ENCODE results near the gene CANT1. TPM values are rescaled to one million over a fixed set of nuclear protein-coding genes. Genes with fewer than 3 reads are reported as not detected.
"Not testable (repeated sequence)": the region's sequence is repeated elsewhere in the genome, so short reads cannot be mapped to it uniquely, and the experiment has no call there.

CANT1 gene
- total RNA-seq, 6 experiments from 2014 or later: 84.2 to 103 (median 92.4) TPM

DNA sequence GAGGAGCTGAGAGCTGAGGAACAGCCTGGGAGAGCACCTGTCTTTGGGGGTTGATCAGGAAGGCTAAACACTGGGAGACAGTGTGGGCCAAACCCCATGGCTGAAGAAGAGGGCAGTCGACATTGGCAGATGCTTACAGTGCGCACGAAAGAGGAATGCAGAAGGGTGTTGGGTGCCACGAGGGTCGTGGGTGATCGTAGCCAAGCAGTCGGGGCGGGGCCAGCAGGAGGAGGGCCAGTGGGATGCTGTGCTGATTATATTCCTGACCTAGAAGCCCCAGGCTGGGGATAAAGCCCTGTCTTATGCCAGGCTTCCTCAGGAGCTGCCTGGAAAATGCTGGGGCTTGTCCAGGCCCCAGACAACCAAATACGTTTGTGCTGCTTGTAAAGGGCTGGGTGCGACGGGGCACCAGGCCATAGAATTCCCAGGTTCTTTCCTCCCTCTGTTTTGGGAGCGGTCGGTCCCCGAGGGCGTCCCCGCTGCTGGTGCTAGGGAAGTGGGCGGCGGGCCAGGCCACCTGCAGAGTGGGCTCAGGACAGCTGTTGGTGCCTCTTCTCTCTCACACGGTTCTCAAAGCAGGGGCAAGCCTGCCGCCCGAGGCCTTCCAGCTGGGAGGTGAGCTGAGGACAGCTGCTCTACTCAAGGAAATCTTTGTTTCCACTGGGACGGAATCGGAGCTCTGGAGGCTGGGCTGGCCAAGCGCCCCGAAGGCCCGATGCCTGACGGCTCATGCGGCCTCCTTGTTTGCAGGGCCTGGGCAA, 24.4 kb upstream of the CANT1 start:
- Mint-ChIP-seq H3K9me3 (no peaks in the 10 kb centered on the region), H3K4me3 (no peak overlapping the region), H3K27me3 (ENCODE audit: insufficient read depth) (peaks cover 3% of the 10 kb centered on the region), H3K36me3 (ENCODE audit: low read depth) (peaks cover 5% of the 10 kb centered on the region; the same call in 1 of the 2 replicates), H3K4me1 (ENCODE audit: low read depth) (peaks cover 40% of the 10 kb centered on the region), H3K27ac (no peak overlapping the region)
- DNase-seq: no peak
- TF ChIP-seq, protein P1, sequence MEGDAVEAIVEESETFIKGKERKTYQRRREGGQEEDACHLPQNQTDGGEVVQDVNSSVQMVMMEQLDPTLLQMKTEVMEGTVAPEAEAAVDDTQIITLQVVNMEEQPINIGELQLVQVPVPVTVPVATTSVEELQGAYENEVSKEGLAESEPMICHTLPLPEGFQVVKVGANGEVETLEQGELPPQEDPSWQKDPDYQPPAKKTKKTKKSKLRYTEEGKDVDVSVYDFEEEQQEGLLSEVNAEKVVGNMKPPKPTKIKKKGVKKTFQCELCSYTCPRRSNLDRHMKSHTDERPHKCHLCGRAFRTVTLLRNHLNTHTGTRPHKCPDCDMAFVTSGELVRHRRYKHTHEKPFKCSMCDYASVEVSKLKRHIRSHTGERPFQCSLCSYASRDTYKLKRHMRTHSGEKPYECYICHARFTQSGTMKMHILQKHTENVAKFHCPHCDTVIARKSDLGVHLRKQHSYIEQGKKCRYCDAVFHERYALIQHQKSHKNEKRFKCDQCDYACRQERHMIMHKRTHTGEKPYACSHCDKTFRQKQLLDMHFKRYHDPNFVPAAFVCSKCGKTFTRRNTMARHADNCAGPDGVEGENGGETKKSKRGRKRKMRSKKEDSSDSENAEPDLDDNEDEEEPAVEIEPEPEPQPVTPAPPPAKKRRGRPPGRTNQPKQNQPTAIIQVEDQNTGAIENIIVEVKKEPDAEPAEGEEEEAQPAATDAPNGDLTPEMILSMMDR (IDR thresholded peaks at IDR 0.05): no peak

DNA sequence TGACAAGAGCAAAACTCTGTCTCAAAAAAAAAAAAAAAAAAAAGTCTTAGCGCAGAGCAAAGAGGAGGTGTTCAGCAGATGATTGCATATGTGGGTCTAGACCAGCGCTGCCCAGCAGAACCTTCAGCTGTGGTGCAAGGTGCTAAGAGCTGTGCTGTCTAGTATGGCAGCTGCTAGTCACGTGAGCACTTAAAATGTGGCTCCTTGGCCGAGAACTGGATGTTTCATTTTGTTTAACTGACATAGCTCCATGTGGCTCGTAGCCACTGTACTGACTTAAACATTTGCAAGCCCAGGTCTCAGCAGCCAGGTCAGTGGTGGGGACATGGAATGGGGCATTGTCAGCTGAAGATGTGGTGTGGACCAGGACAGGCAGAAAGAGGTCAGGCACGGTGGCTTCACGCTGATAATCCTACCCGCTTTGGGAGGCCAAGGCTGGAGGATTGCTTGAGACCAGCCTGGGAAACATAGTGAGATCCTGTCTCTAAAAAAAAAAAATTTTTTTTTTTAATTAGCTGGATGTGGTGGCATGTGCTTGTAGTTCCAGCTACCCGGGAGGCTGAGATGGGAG, 23.6 kb upstream of the CANT1 start:
- H3K9me3 Mint-ChIP-seq: no peaks in the 10 kb centered on the region
- peaks cover under 1% of the 10 kb centered on the region; the same call in 1 of the 2 replicates for H3K36me3 Mint-ChIP-seq (ENCODE audit: low read depth)
- H3K27ac Mint-ChIP-seq: no peak overlapping the region
- DNase-seq: no peak
- TF ChIP-seq, protein P1 (IDR thresholded peaks at IDR 0.05): no peak
- H3K4me1 Mint-ChIP-seq (ENCODE audit: low read depth): peaks cover 38% of the 10 kb centered on the region
- no peak overlapping the region for H3K4me3 Mint-ChIP-seq
- H3K27me3 Mint-ChIP-seq (ENCODE audit: insufficient read depth): peaks cover 3% of the 10 kb centered on the region

DNA sequence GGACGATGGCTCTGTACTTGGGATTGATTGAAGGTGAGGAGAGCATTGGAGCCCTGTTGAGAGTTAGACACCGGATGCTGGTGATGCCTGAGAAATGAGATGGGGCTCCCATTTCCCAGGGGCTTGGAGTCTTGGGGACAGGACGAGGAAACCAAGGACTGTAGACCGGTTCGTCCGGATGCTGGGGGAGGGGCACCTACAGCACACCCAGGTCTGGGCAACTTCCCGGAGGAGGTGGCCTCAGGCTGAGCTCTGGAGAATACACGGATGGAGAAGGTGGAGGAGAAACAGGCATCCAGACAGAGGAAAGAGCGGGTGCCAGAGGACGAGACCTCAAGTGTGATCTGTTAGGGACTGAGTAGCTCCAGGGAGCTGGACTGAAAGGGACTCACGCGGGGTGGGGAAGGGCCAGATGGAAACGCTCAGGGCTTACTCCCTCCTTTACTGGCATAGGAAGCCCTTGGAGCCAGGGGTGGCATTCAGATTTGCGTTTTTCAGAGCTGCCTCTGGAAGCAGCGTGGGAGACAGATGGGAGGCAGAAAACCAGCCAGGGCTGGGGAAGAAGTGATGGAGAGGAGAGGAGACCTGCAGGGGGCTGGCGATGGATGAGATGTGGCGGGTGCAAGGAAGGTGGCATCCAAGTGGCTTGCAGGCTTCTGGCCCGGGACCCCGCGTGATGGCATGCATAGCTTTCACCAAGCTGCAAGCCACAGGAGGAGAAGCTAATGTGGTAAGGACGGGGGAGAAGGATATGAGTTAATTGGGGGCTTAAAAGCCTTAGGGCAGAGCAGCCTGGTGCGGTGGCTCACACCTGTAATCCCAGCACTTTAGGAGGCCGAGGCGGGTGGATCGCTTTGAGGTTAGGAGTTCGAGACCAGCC, 22.7 kb upstream of the CANT1 start:
- Mint-ChIP-seq H3K36me3 (ENCODE audit: low read depth) (no peaks in the 10 kb centered on the region), H3K9me3 (no peaks in the 10 kb centered on the region), H3K4me3 (no peak overlapping the region), H3K27ac (no peak overlapping the region), H3K27me3 (ENCODE audit: insufficient read depth) (peaks cover 3% of the 10 kb centered on the region), H3K4me1 (ENCODE audit: low read depth) (peaks cover 45% of the 10 kb centered on the region)
- no peak for DNase-seq
- TF ChIP-seq, protein P1 (IDR thresholded peaks at IDR 0.05): no peak

DNA sequence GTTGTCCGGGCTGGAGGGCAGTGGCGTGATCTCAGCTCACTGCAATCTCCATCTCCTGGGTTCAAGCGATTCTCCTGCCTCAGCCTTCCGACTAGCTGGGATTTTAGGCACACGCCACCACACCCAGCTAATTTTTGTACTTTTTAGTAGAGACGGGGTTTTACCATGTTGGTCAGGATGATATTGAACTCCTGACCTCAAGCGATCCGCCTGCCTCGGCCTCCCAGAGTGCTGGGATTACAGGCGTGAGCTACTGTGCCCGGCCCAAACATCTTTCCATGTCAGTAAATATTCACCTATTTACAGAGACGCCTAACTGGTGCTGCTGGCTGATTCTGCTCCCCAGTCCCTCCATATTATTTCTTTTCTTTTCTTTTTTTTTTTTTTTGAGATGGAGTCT, 21.1 kb upstream of the CANT1 start:
- not testable (repeated sequence) for H3K9me3 Mint-ChIP-seq
- H3K4me1 Mint-ChIP-seq (ENCODE audit: low read depth): peaks cover 45% of the 10 kb centered on the region

DNA sequence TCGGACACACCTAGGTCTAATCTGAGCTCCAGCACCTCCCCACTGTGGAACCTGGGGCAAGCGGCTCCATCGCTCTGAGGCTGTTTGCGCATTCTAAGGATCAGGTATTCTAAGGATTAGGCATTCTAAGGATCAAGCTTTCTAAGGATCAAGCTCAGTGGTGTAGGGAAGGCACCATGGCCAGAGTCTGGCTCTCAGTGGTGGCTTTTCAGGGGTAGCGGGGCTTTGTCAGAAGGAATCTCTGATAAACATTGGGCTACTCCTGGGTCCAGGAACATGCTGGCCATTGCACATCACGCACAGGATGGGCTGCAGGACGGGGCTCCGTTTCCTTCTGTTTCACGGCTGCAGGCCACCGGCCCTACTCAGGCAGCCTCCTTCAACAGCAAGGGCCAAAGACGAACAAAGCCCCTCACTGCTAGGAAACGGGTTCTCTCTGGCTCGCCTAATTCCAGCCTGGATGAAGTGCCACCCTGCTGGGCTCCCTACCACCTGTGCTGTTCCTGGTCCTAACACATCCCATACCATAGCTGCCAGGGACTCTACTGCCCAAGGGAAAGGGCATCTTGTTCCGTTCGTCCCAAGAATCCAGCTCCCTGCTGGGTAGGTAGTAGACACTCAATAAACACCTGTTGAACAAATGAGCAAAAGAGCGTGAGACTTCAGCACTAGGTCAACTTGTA, 19.9 kb upstream of the CANT1 start:
- H3K36me3 Mint-ChIP-seq (ENCODE audit: low read depth): peaks cover 4% of the 10 kb centered on the region; the same call in 1 of the 2 replicates
- peaks cover 43% of the 10 kb centered on the region for H3K4me1 Mint-ChIP-seq (ENCODE audit: low read depth)
- H3K27ac Mint-ChIP-seq: no peak overlapping the region
- no peaks in the 10 kb centered on the region for H3K9me3 Mint-ChIP-seq
- H3K27me3 Mint-ChIP-seq (ENCODE audit: insufficient read depth): peaks cover 3% of the 10 kb centered on the region
- no peak overlapping the region for H3K4me3 Mint-ChIP-seq
- TF ChIP-seq, protein P1 (IDR thresholded peaks at IDR 0.05): no peak
- DNase-seq: no peak

More for the DNA sequence above, 21.1 kb upstream of the CANT1 start:
- H3K36me3 Mint-ChIP-seq (ENCODE audit: low read depth); H3K27me3 Mint-ChIP-seq (ENCODE audit: insufficient read depth); H3K27ac Mint-ChIP-seq; H3K4me3 Mint-ChIP-seq; DNase-seq: not testable (repeated sequence)

All from HFFc6 (cell line).